Spleen (tissue), 7 donors: ENCODE measurements around the gene MALT1.

Experiments
- POLR2A ChIP-seq, 3 donors: fragments of 450-650 bp; IDR thresholded peaks; one replicate each; pipeline ENCODE4 v1.5.1; 2017; ENCODE audit warnings: antibody characterized with exemption in 3 of 3, mild to moderate bottlenecking in 1 of 3
- TF ChIP-seq, protein P1 (sequence below), 11 experiments: fragments of 200-600 bp in 7 of 11; fragments of 450-650 bp in 4 of 11; sonication (generic) in 4 of 11; IDR thresholded peaks in 8 of 11; conservative IDR thresholded peaks in 3 of 11; 1 replicate in 7 of 11; 2 replicates in 4 of 11; pipeline versions ENCODE4 v1.4.0 to v1.8.0; 2016 to 2021; ENCODE audit warnings: antibody characterized with exemption in 11 of 11, inconsistent platforms in 4 of 11, mild to moderate bottlenecking in 1 of 11
- donor health status: DM: no; HTN: no; CAD: no; lungs with moderate emphysema.
- donor health status: DM: no; HTN: no; CAD: no.
- donor health status: DM: no; HTN: no; CAD: no.

- no peak for TF ChIP-seq POLR2A (IDR thresholded peaks at IDR 0.05)
- TF ChIP-seq, protein P1, sequence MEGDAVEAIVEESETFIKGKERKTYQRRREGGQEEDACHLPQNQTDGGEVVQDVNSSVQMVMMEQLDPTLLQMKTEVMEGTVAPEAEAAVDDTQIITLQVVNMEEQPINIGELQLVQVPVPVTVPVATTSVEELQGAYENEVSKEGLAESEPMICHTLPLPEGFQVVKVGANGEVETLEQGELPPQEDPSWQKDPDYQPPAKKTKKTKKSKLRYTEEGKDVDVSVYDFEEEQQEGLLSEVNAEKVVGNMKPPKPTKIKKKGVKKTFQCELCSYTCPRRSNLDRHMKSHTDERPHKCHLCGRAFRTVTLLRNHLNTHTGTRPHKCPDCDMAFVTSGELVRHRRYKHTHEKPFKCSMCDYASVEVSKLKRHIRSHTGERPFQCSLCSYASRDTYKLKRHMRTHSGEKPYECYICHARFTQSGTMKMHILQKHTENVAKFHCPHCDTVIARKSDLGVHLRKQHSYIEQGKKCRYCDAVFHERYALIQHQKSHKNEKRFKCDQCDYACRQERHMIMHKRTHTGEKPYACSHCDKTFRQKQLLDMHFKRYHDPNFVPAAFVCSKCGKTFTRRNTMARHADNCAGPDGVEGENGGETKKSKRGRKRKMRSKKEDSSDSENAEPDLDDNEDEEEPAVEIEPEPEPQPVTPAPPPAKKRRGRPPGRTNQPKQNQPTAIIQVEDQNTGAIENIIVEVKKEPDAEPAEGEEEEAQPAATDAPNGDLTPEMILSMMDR (IDR thresholded peaks at IDR 0.05 in 8 of 11, conservative IDR thresholded peaks at IDR 0.05 in 3 of 11) = no peak
Measured at GRCh38 chr18:58789876-58790240, 118.6 kb downstream of the MALT1 start.
